ENCODE measurements around the gene CALCOCO2.
A peak's percentile ranks its signal among the peaks of the same experiment; 100 is the strongest.

DNA sequence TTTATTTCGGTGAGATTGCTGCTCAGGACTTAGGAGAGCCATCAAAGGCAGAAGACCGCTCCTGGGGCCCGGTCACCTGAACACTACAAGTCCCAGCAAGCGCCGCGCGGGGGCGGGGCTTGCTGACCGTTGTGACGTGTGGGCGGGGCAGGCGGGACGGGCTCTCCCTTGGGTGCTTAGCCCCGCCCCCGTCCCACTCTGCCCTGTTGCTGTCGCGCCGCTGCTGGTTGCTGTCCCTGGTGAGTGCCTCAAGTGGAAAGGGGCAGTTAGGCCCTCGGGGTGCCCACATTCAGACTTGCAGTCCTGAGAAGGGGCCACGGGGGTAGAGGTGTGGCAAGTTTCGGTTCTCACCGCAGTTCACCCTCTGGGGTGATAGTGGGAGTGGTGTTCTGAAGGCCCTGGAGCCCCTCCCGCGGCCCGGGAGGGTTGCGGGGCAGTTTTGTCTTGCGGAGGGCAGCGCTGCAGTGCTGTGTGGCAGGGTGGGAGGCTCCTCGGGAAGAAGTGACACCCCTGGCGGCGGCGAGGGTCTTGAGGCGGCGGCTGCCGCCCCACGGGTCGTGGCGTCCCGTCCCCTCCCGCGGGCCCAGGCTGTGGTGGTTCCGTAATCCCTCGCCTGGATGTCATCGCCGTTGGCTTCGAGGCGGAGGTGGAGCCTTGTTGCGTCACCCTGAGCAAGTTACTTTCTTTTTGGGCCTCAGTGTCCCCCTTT, at the start of gene CALCOCO2:
- TF ChIP-seq, protein P1, sequence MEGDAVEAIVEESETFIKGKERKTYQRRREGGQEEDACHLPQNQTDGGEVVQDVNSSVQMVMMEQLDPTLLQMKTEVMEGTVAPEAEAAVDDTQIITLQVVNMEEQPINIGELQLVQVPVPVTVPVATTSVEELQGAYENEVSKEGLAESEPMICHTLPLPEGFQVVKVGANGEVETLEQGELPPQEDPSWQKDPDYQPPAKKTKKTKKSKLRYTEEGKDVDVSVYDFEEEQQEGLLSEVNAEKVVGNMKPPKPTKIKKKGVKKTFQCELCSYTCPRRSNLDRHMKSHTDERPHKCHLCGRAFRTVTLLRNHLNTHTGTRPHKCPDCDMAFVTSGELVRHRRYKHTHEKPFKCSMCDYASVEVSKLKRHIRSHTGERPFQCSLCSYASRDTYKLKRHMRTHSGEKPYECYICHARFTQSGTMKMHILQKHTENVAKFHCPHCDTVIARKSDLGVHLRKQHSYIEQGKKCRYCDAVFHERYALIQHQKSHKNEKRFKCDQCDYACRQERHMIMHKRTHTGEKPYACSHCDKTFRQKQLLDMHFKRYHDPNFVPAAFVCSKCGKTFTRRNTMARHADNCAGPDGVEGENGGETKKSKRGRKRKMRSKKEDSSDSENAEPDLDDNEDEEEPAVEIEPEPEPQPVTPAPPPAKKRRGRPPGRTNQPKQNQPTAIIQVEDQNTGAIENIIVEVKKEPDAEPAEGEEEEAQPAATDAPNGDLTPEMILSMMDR (IDR thresholded peaks at IDR 0.05) = peak in 1 of 3 experiments; percentile 6
- peak; percentile 90 for TF ChIP-seq POLR2A (IDR thresholded peaks at IDR 0.05; ENCODE audit: low read depth)
